H1 (cell line): ENCODE data around the gene RRP1. TPM values are rescaled to one million over a fixed set of nuclear protein-coding genes. Genes with fewer than 3 reads are reported as not detected.

Experiments
- CTCF ChIA-PET: fragments of 300-600 bp; sonication (Branson Sonifier 250); formaldehyde crosslinking; loops from one replicate; lab custom pipeline; 2021; ENCODE audit not compliant: partially characterized antibody; lab: Charles Lee
- POLR2A ChIA-PET: fragments of 300-600 bp; sonication (Branson Sonifier 250); formaldehyde crosslinking; loops from one replicate; lab custom pipeline; 2021; ENCODE audit warnings: inconsistent platforms; ENCODE audit not compliant: partially characterized antibody; lab: Charles Lee
- DNase-seq, 2 experiments: peaks; one replicate each; pipeline versions ENCODE4 v3.0.0 to v3.0.0-alpha.2; 2010 to 2022; ENCODE audit warnings: low spot score in 2 of 2, low read depth in 1 of 2, mixed read lengths in 1 of 2
- FAIRE-seq: peaks from 2 replicates; lab custom pipeline; 2011; peaks lifted over from hg19 to GRCh38; lab: Jason Lieb, UNC
- H2AFZ ChIP-seq: 2 replicates; pipeline ENCODE4 v1.8.1; 2012; ENCODE audit warnings: low read length, inconsistent platforms
- H2AK5ac ChIP-seq: 2 replicates; pipeline ENCODE4 v1.6.1; 2013; ENCODE audit warnings: low read depth, low read length
- H2BK120ac ChIP-seq: replicated peaks from 2 replicates; pipeline ENCODE3; 2013; ENCODE audit warnings: low read depth, low read length, inconsistent platforms
- H2BK12ac ChIP-seq: 2 replicates; pipeline ENCODE4 v1.6.1; 2013; ENCODE audit warnings: low read depth, low read length
- H2BK15ac ChIP-seq: 2 replicates; pipeline ENCODE4 v1.6.1; 2013; ENCODE audit warnings: low read length
- H2BK20ac ChIP-seq: 2 replicates; pipeline ENCODE4 v1.6.1; 2013; ENCODE audit warnings: low read length
- H2BK5ac ChIP-seq: 2 replicates; pipeline ENCODE4 v1.6.1; 2013; ENCODE audit warnings: low read depth, low read length
- H3K14ac ChIP-seq: 2 replicates; pipeline ENCODE4 v1.6.1; 2013; ENCODE audit warnings: inconsistent platforms; ENCODE audit not compliant: insufficient read length
- H3K18ac ChIP-seq: 2 replicates; pipeline ENCODE4 v1.6.1; 2013; ENCODE audit warnings: low read length; ENCODE audit errors: extremely low read depth
- H3K23ac ChIP-seq: 2 replicates; pipeline ENCODE4 v1.6.1; 2013; ENCODE audit warnings: inconsistent platforms; ENCODE audit not compliant: insufficient read length
- H3K23me2 ChIP-seq: 2 replicates; pipeline ENCODE4 v1.6.1; 2013; ENCODE audit warnings: low read depth, low read length
- H3K27ac ChIP-seq: 2 replicates; pipeline ENCODE4 v1.6.1; 2011; ENCODE audit warnings: low read depth, low read length, inconsistent platforms
- H3K27me3 ChIP-seq, 4 experiments: replicated peaks in 1 of 4; 1 replicate in 1 of 4; 2 replicates in 3 of 4; pipeline versions ENCODE4 v1.6.1 to v1.8.1; 2011 to 2013; ENCODE audit warnings: low read length in 3 of 4, mild to moderate bottlenecking in 3 of 4, inconsistent platforms in 2 of 4, mixed read lengths in 2 of 4, moderate library complexity in 1 of 4; ENCODE audit not compliant: control insufficient read depth in 3 of 4, insufficient read depth in 3 of 4; ENCODE audit errors: extremely low read depth in 1 of 4
- H3K36me3 ChIP-seq, 4 experiments: 2 replicates each; pipeline versions ENCODE4 v1.6.1 to v1.8.1; 2011 to 2013; ENCODE audit warnings: mild to moderate bottlenecking in 4 of 4, low read length in 3 of 4, moderate library complexity in 2 of 4, control low read depth in 1 of 4, inconsistent platforms in 1 of 4; ENCODE audit not compliant: insufficient read depth in 4 of 4, control insufficient read depth in 2 of 4
- H3K4ac ChIP-seq: replicated peaks from 2 replicates; pipeline ENCODE3; 2013; ENCODE audit warnings: low read length, low read depth, mixed read lengths, inconsistent platforms; ENCODE audit not compliant: insufficient read length
- H3K4me1 ChIP-seq, 4 experiments: replicated peaks in 1 of 4; 1 replicate in 1 of 4; 2 replicates in 3 of 4; pipeline versions ENCODE4 v1.6.1 to v1.8.1; 2011 to 2013; ENCODE audit warnings: low read length in 3 of 4, inconsistent platforms in 2 of 4, mixed read lengths in 1 of 4; ENCODE audit not compliant: insufficient read depth in 4 of 4, control insufficient read depth in 3 of 4
- H3K4me2 ChIP-seq, 2 experiments: 2 replicates each; pipeline versions ENCODE4 v1.6.1 to v1.8.1; 2011 to 2013; ENCODE audit warnings: low read depth in 2 of 2, low read length in 2 of 2, control low read depth in 1 of 2, inconsistent platforms in 1 of 2, mild to moderate bottlenecking in 1 of 2; ENCODE audit not compliant: insufficient read depth in 1 of 2
- H3K4me3 ChIP-seq, 4 experiments: fragments of 200-600, 300-600 bp in 1 of 4; sonication (generic), shearing (Covaris generic), sonication (Bioruptor Twin) in 1 of 4; 2 replicates each; pipeline versions ENCODE4 v1.5.1 to v1.8.1; 2011 to 2016; ENCODE audit warnings: low read length in 4 of 4, low read depth in 3 of 4, control low read depth in 2 of 4, inconsistent platforms in 2 of 4, mild to moderate bottlenecking in 2 of 4, mixed read lengths in 1 of 4, moderate library complexity in 1 of 4; ENCODE audit not compliant: insufficient read depth in 2 of 4; ENCODE audit errors: extremely low read depth in 1 of 4
- H3K56ac ChIP-seq: replicated peaks from 2 replicates; pipeline ENCODE3; 2013; ENCODE audit warnings: low read depth, mild to moderate bottlenecking, mixed read lengths, low read length, inconsistent platforms; ENCODE audit not compliant: insufficient read length
- H3K79me1 ChIP-seq: 2 replicates; pipeline ENCODE4 v1.6.1; 2013; ENCODE audit warnings: low read depth, low read length, control low read depth
- H3K79me2 ChIP-seq, 2 experiments: 2 replicates each; pipeline versions ENCODE4 v1.6.1 to v1.8.1; 2012 to 2013; ENCODE audit warnings: low read length in 2 of 2, mild to moderate bottlenecking in 2 of 2, inconsistent platforms in 1 of 2; ENCODE audit not compliant: insufficient read depth in 2 of 2, control insufficient read depth in 1 of 2
- H3K9ac ChIP-seq, 4 experiments: replicated peaks in 1 of 4; 1 replicate in 1 of 4; 2 replicates in 3 of 4; pipeline versions ENCODE4 v1.6.1 to v1.8.1; 2011 to 2013; ENCODE audit warnings: low read depth in 3 of 4, low read length in 3 of 4, control low read depth in 2 of 4, mild to moderate bottlenecking in 2 of 4, moderate library complexity in 2 of 4, inconsistent platforms in 1 of 4; ENCODE audit errors: extremely low read depth in 1 of 4
- H3K9me3 ChIP-seq, 2 experiments: 2 replicates each; pipeline versions ENCODE4 v1.6.1 to v1.8.1; 2012 to 2013; ENCODE audit warnings: mild to moderate bottlenecking in 2 of 2, moderate library complexity in 2 of 2, control low read depth in 1 of 2, inconsistent platforms in 1 of 2, low read depth in 1 of 2, low read length in 1 of 2, mixed read lengths in 1 of 2; ENCODE audit not compliant: insufficient read depth in 2 of 2
- H4K20me1 ChIP-seq, 2 experiments: replicated peaks in 1 of 2; 2 replicates each; pipeline versions ENCODE3 to v1.8.1; 2011 to 2013; ENCODE audit warnings: inconsistent platforms in 2 of 2, low read length in 2 of 2, mild to moderate bottlenecking in 1 of 2; ENCODE audit not compliant: insufficient read depth in 2 of 2, control insufficient read depth in 1 of 2
- H4K5ac ChIP-seq: 2 replicates; pipeline ENCODE4 v1.6.1; 2013; ENCODE audit warnings: low read length, low read depth, mixed read lengths, inconsistent platforms; ENCODE audit not compliant: insufficient read length
- H4K8ac ChIP-seq: 2 replicates; pipeline ENCODE4 v1.8.0; 2013; ENCODE audit warnings: mild to moderate bottlenecking, moderate library complexity, low read length, inconsistent platforms; ENCODE audit not compliant: insufficient read depth; ENCODE audit errors: extremely low read depth
- H4K91ac ChIP-seq: replicated peaks from 2 replicates; pipeline ENCODE3; 2013; ENCODE audit warnings: low read length, mixed read lengths, inconsistent platforms; ENCODE audit not compliant: insufficient read length
- ATF3 ChIP-seq: IDR thresholded peaks from 2 replicates; pipeline ENCODE4 v1.6.1; 2011; ENCODE audit warnings: low read depth, mild to moderate bottlenecking, low read length; ENCODE audit not compliant: insufficient read depth
- CTBP2 ChIP-seq: IDR thresholded peaks from 2 replicates; pipeline ENCODE4 v1.7.0; 2011; ENCODE audit warnings: borderline replicate concordance, mild to moderate bottlenecking, moderate library complexity, mixed read lengths, low read length; ENCODE audit not compliant: insufficient read depth, insufficient read length
- E2F6 ChIP-seq: IDR thresholded peaks from 2 replicates; pipeline ENCODE4 v1.6.1; 2012; ENCODE audit warnings: inconsistent platforms
- HDAC2 ChIP-seq, 2 experiments: fragments of 300-600 bp in 1 of 2; sonication (generic) in 1 of 2; IDR thresholded peaks; 2 replicates each; pipeline ENCODE4 v1.6.1; 2011 to 2012; ENCODE audit warnings: low read depth in 2 of 2, low read length in 2 of 2, mild to moderate bottlenecking in 2 of 2, moderate library complexity in 2 of 2, borderline replicate concordance in 1 of 2, inconsistent platforms in 1 of 2
- KDM5A ChIP-seq: fragments of 200-600 bp; IDR thresholded peaks from 2 replicates; pipeline ENCODE4 v1.7.1; 2012; ENCODE audit warnings: mild to moderate bottlenecking, low read length, inconsistent platforms, mixed read lengths
- POLR2AphosphoS5 ChIP-seq: IDR thresholded peaks from 2 replicates; pipeline ENCODE4 v1.6.1; 2011; ENCODE audit warnings: low read depth, low read length
- POU5F1 ChIP-seq: IDR thresholded peaks from 2 replicates; pipeline ENCODE4 v1.6.1; 2011; ENCODE audit warnings: low read depth, mild to moderate bottlenecking, low read length, moderate library complexity
- RAD21 ChIP-seq, 2 experiments: IDR thresholded peaks in 1 of 2; conservative IDR thresholded peaks in 1 of 2; 2 replicates each; pipeline ENCODE4 v1.6.1; 2011; ENCODE audit warnings: low read depth in 2 of 2, low read length in 2 of 2, improper control_type of control experiment in 1 of 2, inconsistent platforms in 1 of 2, mild to moderate bottlenecking in 1 of 2, moderate library complexity in 1 of 2
- SP1 ChIP-seq: IDR thresholded peaks from 2 replicates; pipeline ENCODE4 v1.6.1; 2011; ENCODE audit warnings: low read depth, low read length
- SUZ12 ChIP-seq: fragments of 200-600 bp; sonication (generic); IDR thresholded peaks from 2 replicates; pipeline ENCODE4 v1.6.1; 2012; ENCODE audit warnings: mild to moderate bottlenecking, inconsistent platforms, low read length, moderate library complexity, mixed read lengths
- WGBS, 2 experiments: shearing (Covaris generic) in 1 of 2; methylation state at CpG; one replicate each; pipeline versions ENCODE4 v1.1.6 to v1.1.7; 2013 to 2015; ENCODE audit warnings: low lambda C conversion rate in 2 of 2, mixed read lengths in 2 of 2, inconsistent platforms in 1 of 2, low coverage in 1 of 2, missing lambda C conversion rate in 1 of 2; ENCODE audit not compliant: insufficient replicate concordance in 2 of 2, insufficient coverage in 1 of 2, insufficient read length in 1 of 2; ENCODE audit errors: extremely low coverage in 1 of 2, missing lambda C conversion rate in 1 of 2; 5-methylcytosine and 5-hydroxymethylcytosine counted together
- polyA plus RNA-seq, 7 experiments: library from polyadenylated mRNA; depleted of rRNA in 3 of 7; stranded (reverse) in 5 of 7; unstranded in 2 of 7; fragments of >200 nt in 5 of 7; fragments of 200-250 nt in 2 of 7; gene quantifications; 1 replicate in 5 of 7; 2 replicates in 1 of 7; 4 replicates in 1 of 7; pipeline versions ENCODE4 v1.2.1 to v1.2.3, GENCODE V29; 2011 to 2013; ENCODE audit warnings: missing spikeins in 2 of 7, mixed read lengths in 2 of 7
- total RNA-seq: library from RNA; stranded (reverse); fragmentation: NEBNext Ultra II Directional; extraction: Animal tissue kit (Norgen Biotek cat#: 25700); gene quantifications from 2 replicates; pipeline ENCODE4 v1.2.1, GENCODE V29; 2021

RRP1 gene
- total and polyA plus RNA-seq, 2 of the 8 experiments (the other 6 are each of a cell fraction or from before 2014, with no cell fraction given): 11.6 to 55.2 TPM

- H3K56ac ChIP-seq: no peak overlapping the region
- 0 out of 2 replicates have a peak overlapping the region, but pooled peaks have one; percentile 31 for H2BK15ac ChIP-seq
- no peaks in the 10 kb centered on the region for H3K27me3 ChIP-seq
- H3K4ac ChIP-seq: peak overlapping the region; percentile 21
- H3K79me2 ChIP-seq: no peaks in the 10 kb centered on the region
- POLR2A ChIA-PET: interaction anchor here (0.6 to 8.4 kb wide), 6 partner anchors 9 to 109 kb away, joined by 3 to 80 read pairs (median 3); partner anchors contain the start of gene RRP1
- no peak overlapping the region for H3K14ac ChIP-seq
- 92% methylated on average over 27 of the region's 27 CpGs; no CpG with 5 or more reads in 1 of the 2 experiments for WGBS, 2 experiments
- peak overlapping the region; percentile 50; the same call in 1 of the 2 replicates for H2BK12ac ChIP-seq
- H3K27ac ChIP-seq: no peak overlapping the region
- H2BK20ac ChIP-seq: no peak overlapping the region
- H2AFZ ChIP-seq: no peak overlapping the region
- no peak for FAIRE-seq
- H2BK5ac ChIP-seq: no peak overlapping the region
- no peak overlapping the region for H3K9ac ChIP-seq
- no peak overlapping the region for H3K23ac ChIP-seq
- no peak for DNase-seq
- H3K18ac ChIP-seq: peak overlapping the region; percentile 19; the same call in 1 of the 2 replicates
- H4K91ac ChIP-seq: peak overlapping the region; percentile 41
- H4K5ac ChIP-seq: no peak overlapping the region
- peak overlapping the region; percentile 83; the same call in 1 of the 2 replicates for H4K8ac ChIP-seq
- H3K23me2 ChIP-seq: peaks cover 2% of the 10 kb centered on the region; the same call in 1 of the 2 replicates
- CTCF ChIA-PET: interaction anchor here (0.9 to 2.4 kb wide), 10 partner anchors 11 to 163 kb away, joined by 3 to 12 read pairs (median 4); no protein-coding TSS in a partner anchor
- H2BK120ac ChIP-seq: no peak overlapping the region
- no peak overlapping the region for H3K4me2 ChIP-seq
- peak overlapping the region; percentile 75; the same call in 1 of the 2 replicates for H2AK5ac ChIP-seq
- no peaks in the 10 kb centered on the region for H3K36me3 ChIP-seq
- no peaks in the 10 kb centered on the region for H3K9me3 ChIP-seq
- peaks cover 0 to 2% of the 10 kb centered on the region in 2 experiments for H4K20me1 ChIP-seq
- peaks cover 0 to 15% (median 12%) of the 10 kb centered on the region in 4 experiments; a peak in 6 of 7 replicates for H3K4me1 ChIP-seq
- H3K79me1 ChIP-seq: no peaks in the 10 kb centered on the region
- no peak overlapping the region for H3K4me3 ChIP-seq
- no peak for TF ChIP-seq RAD21 (IDR thresholded peaks at IDR 0.05 in 1 of 2, conservative IDR thresholded peaks at IDR 0.05 in 1 of 2; ENCODE audit: low read depth in 2 of 2, low read length in 2 of 2)
- no peak for TF ChIP-seq POU5F1
- no peak for TF ChIP-seq HDAC2 (IDR thresholded peaks at IDR 0.05; ENCODE audit: borderline replicate concordance in 1 of 2, low read depth in 2 of 2, low read length in 2 of 2)
- TF ChIP-seq POLR2AphosphoS5: no peak
- TF ChIP-seq E2F6: no peak
- no peak for TF ChIP-seq SUZ12
- no peak for TF ChIP-seq SP1
- TF ChIP-seq KDM5A: no peak
- TF ChIP-seq ATF3: no peak
- TF ChIP-seq CTBP2: no peak
Observed at GRCh38 chr21:43812139-43812821, 22.9 kb downstream of the RRP1 start.
